Esophagus mucosa (tissue), 1 donor: ENCODE results near the gene PON2. TPM values are rescaled to one million over a fixed set of nuclear protein-coding genes. Genes with fewer than 3 reads are reported as not detected.

Experiments used
- ATAC-seq: fragments of 200-7000 bp; cut with Tn5 transposase; one replicate; pipeline ENCODE4 v1.9.1; 2020
- total RNA-seq: library from RNA; stranded (reverse); gene quantifications from one replicate; pipeline ENCODE4 v1.2.4, GENCODE V29; 2023
- donor health status: DM: yes; HTN: yes; CAD: no.

The PON2 gene
- total RNA-seq, 1 donor from 2014 or later = 35.3 TPM

DNA sequence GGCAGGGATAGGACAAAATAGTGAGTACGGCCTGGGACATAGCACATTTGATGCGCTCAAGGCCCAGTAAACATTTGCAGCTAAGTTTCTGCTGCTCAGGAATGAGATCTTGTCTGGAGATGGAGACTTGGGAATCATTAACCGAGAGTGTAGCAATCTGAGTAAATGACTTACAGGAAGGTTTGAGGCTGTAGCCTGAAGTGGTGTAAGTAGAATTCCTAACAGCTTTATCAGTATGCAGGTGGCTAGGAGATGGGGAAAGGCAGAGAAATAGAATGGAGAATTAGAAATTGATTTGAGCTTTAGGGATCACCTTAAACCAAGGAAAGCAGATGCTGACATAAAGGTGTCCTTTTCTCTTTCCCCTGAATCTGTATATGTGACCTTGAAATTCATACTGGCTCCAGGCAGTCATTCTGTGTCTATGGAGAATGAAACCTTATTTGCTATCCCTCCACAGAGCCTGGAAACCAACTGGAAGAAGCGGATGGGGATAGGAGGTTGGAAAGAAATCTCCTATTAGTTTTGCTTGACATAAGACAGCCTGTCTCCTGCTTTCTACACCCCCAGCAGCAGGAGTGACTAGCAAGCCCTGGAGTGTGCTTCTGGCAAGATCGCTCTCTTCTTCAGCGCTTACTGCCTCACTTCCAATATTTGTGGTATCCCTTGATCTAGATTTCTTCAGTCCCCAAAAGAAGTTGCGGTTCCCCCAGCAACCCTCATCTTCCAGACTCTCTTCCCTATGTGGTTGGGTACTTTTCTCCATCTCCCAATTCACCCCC lies 6.4 kb upstream of the PON2 start:
- ATAC-seq = no peak

DNA sequence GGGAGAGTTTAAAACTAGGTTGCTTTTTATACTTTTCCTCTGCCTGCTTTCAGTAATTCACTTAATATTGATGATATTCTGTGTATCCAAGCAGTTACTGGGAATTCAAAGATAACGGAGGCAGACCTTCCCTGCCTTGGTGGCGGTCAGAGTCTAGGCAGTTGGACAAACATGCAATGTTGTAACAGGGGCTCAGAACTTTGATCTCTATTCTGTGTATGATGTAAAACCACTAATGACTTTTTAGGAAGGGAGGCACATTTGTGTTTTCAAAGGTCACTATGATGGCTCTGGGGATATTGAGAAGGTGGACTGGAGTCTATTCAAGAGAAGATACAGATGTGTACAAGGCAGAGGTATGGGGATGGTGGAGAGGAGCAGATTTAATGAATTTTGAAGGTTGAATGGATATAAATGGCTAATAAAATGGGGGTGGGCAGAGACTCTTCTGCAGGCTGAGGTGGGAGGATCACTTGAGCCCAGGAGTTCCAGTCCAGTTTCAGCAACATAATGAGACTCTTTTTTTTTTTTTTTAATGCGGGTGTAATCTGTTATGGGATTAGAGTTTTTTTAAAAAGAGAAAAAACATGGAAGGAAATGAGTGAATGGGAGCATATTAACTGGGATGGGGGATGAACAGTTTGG lies 5.7 kb upstream of the PON2 start:
- no peak for ATAC-seq

DNA sequence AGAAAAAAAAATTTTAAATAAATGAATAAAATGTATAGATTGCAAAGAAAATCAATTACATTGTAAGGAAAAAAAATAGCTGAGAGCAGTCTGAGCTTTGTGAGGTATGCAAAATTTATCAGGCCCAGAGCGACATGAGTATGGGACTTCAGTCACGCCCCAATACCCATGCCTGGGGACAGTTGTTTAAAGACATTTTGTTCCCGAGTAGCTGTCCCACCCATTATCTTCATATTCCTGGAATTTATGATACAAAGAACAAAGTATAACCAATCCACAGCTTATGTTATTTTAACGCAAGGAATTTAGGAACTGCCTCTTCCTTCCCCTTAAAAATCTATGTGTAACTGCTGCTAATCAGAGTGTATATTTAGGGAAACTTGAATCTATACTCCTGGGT lies 1.6 kb upstream of the PON2 start:
- ATAC-seq = no peak

DNA sequence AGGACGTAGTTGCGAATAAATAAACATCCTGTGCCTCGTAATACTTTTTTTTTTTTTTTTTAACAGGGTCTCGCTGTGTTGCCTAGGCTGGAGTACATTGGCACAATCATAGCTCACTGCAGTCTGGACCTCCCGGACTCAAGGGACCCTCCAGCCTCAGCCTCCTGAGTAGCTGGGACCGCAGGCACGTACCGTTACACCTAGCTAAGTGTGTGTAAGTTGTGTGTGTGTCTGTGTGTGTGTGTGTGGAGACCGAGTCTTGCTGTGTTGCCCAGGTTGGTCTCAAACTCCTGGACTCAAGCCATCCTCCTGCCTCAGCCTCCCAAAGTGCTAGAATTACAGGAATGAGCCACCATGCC lies 573 bp upstream of the PON2 start:
- no peak for ATAC-seq

DNA sequence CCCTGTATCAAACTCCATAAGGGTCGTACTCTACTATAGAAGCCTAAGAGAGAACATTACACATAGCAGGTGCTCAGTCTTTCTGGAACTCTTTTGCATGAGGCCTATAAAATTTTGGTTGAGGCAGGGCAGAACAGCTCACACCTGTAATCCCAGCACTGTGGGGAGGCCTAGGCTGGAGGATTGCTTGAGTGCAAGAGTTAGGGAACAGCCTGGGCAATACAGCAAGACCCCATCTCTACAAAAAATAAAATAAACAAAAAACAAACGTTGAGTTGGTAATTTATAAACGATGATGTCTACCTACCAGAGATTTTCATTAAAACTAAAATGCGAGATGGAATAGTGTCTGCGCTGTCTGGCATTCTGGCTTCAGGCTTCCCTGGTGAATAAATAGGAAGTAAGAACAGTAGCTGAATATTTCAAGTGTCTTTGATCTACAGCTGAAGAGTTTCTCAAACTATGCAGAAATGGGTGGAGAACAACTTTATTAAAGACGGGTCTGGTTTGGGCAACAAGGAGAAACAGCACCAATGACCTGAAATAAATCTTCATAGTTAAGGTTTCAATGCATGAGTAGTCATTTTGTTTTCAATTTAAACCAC lies 774 bp downstream of the PON2 start:
- no peak for ATAC-seq

DNA sequence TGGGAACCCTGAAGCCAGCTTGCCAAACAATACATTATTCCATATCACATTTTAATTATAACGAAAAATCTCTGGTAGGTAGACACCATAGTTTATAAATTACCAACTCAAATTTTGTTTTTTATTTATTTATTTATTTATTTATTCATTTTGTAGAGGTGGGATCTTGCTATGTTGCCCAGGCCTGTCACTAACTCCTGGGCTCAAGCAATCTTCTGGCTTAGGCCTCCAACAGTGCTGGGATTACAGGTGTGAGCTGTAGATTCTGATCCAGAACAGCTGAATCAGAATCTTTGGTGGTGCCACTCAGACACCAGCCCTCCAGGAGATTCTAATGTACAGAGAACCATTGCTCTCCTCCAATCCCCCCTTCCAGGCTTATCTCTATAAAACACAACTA lies 1.7 kb downstream of the PON2 start:
- no peak for ATAC-seq

DNA sequence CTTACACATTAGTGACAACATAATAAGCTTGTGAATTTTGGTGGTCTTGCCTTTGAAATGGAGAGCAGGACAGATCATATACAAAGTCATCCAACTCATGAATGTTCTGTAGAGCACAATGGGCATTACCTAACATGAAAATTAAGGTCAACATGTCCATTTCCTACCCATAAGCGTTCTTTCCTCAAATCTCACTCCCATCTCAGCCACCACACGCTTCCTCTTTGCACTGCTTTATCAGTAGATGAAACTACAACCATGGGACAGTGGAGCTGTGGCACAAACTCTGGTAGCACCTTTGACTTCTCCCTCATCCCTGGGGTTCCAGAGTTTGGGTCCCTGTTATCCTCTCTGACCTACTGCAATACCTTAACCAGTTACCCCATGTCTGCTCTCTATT lies 2.2 kb downstream of the PON2 start:
- ATAC-seq = no peak

DNA sequence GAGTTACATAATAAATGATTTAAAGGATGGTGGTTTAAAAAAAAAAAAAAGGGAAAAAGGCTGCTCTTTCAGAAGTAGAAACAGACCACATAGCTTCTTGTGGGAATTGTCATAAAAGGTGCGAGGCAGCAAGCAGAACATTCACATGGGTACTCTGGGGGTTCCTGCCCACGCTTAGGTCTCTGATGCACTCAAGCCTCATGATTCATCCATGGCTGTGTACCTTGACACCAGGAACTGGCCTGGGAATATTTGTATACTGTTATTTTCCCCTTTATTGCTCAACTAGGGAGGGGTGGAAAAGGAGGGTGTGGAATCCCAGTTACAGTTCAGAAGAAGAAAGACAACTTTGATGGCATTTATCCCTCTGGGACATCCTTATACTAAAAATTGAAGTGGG lies 4.0 kb downstream of the PON2 start:
- peak; percentile 59 for ATAC-seq

DNA sequence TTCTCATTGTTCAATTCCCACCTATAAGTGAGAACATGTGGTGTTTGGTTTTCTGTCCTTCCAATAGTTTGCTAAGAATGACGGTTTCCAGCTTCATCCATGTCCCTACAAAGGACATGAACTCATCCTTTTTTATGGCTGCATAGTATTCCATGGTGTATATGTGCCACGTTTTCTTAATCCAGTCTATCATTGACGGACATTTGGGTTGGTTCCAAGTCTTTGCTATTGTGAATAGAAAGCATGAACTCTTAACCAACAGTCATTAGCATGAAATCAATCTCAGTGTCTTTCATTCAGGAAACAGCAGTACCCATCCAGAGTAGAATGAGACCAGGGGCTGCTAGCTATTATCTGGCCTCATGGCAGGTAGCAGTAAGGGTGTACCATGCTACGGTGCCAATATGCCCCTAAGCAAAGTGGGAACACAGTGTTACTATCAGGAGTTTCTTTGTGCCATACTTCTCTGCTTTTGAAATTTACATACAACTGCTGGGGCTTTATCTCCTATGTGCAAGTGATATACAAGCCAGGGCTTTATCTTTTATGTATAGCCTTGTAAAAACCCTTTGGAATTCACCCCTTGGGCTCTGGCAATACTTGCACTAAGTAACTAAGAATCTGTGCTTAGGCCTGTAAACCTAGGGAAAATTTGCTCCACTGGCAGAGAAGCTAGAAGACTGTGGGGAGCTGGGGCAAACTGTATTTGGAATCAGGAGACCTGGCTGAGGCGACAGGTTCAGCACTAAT lies 5.4 kb downstream of the PON2 start:
- no peak for ATAC-seq

DNA sequence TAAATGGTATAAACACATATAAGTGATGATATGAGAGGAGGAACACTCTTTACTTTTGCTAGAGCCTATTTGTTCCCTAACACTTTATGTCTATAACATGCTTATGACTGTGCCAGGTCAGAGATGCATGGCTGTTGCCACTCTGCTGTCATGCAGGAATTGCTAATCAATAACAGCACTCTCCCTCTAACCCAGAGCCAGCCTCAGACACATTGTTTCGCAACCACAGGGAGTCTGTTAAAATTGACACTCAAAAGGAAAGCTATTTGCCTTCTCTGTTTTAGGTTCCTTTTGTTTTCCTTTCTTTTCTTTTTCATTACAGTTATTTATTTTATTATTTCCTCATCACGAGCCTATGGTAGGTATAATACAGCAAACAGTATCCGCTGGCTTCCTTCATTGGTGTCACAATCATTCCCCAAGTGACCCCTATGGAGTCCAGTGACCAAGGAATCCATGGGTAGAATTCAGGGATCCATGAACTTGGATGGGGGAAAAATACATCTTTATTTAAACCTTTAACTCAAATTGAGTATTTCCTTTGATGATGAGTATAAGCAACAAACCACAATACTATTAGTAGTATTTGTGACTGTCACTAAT lies 6.8 kb downstream of the PON2 start:
- no peak for ATAC-seq

DNA sequence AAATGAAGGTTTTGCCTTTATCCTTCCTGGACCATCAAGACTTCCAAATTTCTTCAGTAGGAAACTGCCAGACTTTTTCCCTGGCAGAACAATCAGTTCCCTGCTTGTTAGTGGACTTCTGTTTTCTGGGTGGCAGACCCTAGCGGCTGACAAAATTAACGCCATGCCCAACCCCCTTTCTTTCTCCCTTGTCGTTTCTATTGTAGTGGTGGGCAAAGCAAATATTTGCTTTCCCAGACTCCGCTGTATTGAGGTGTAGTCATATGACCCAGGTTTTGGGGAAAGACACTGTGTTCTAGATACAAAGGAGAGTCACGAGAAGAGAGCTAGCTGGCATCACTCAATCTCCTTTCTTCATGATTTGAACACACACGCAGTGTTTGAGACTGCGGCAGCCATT lies 7.7 kb downstream of the PON2 start:
- ATAC-seq = no peak

DNA sequence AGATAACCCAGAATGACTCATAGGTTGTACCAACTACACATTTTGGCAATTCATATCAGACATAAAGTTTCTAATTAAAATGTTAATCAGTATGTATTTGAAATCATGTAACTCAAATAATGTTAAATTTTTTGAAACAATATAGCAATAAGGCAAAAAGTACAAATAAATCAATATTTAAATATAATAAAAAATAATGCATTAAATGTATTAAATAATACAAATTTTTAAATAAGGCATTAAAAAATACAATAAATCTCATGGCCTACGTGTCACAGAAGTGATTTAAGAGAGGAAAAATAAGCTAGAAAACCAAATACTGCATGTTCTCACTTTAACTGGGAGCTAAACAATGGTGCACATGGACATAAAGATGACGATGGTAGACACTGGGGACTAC lies 9.1 kb downstream of the PON2 start:
- no peak for ATAC-seq

DNA sequence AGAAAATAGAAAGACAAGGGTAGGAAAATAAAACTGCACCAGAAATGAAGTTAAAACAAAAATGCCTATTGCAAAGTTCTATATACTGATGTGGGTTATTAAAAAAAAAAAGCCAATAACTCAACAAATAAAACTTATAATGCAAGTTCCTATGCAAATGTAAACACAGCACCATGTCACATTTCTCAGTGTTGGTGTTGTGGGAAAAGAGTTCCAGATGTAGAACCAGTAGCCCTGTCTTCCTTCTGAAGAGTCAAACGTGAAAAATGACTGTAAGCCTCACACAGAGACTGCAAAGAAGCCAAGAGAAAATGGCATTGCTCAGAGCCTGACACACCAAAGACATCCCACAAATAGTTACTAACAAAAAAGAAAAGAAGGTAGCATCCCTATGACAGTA lies 10.1 kb downstream of the PON2 start:
- ATAC-seq = no peak

DNA sequence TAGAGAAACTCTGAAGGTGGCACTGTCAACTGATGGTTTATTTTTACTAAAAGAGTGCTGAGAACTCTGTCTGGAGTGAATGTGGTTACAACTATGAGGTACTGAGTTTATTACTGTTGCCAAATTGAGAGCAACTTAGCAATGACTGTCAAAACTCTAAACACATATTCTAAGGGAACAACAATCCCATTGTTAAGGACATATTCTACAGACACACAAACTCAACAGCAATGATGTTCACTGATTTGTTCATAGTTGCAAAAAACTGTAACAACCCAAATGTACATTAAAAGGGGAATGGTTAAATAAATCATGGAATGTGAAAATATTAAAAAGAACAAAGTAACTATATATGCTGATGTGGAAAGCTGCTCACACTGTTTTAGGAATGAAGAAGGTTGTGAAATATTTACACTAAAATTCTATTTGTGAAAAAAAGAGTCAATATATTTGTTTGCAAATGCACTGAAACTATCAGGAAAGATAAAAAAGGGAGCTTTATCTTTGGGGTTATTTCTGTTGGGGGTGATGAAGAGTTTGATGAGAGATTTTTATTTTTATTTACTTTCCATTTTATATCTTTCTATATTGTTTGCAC lies 12.9 kb downstream of the PON2 start:
- no peak for ATAC-seq

DNA sequence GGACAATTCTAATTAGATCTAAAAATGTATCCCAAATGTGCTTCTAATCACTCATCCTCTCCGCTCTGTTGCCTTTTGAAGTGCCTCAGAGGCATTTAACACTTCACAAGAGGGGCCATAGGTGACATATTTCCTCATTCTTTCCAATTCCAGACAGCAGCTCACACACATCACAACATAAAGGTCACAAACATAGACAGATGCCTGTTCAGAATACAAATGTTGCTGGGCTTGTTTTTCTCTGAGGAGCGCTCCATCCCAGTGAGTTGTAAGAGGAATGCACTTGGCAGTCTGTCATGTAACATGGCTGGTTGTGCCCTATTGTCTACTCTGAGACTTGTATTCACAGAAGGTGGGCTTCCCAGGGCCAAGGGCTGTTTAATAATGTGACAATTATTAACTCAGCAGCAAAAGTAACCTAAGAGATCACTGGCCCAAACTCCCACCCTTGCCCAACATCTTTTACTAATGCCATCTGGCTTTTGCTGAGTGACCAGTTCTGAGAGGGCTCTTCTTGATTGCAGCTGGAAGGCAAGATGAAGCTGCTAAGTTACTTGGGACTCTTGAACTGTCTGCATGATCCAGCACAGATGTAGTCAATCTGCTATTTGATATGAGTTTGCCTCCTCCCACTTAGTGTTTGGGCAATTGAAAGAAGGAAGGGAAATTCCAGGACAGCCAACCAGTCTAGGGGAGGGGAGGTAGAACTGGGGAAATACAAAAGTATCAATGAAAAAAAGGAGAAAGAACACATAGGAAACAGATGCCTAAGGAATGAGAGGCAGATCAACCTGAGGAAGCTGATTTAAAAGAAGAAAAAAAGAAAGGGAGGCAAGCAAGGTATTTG lies 13.6 kb downstream of the PON2 start:
- no peak for ATAC-seq

DNA sequence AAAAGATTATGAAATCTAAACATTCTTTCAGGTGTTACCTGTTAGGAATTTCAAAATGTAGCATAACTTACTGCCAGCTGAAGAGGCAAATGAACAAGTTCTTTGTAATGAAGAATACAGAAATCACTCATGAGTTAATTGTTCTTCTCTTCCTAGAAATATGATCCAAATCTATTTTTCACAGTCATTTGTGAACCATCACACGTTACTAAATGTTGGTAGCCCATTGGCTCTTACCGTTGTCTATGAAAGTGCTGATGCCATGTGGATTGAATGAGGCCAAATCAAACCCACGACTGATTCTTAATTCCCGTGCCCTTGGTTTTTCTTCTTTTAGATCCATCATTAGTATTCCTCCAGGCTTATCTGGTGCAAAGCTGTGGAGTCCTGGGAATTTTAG lies 22.8 kb downstream of the PON2 start:
- no peak for ATAC-seq

DNA sequence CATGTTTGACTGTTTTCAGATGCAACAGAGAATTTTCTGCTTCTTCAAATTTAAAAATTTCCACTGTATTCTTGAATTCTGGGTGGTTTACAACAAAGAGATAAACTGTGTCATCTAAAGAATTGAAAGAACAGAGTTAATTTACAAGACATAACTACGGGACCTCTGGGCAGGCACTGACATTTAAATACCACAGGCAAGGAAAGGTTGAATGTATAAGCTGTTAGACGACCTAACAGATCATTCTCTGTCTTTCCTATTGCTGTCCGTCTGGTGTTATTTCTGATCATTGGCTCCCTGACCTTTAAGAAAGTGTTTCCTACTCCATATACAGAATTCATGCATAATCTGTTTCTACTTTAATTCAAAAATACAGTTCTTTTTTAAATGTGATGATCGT lies 23.2 kb downstream of the PON2 start:
- ATAC-seq = no peak

DNA sequence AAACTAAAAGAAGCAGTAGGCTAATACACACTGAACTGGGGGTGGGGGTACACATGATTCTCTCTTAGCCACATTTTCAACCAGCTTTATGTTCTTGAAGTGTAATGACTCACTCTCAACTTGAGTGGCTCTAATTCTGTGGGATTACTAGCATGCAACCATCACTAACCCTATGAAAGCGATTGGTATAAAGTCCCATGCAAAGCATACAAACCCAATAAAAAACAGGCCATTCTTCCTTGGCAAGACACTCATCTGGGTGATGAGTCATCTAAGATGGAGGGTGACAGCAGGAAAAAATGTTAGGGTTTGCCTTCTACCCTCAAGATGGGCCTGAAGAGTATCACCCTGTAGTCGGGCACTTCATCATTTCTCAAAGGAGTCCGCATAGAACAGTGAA lies 23.8 kb downstream of the PON2 start:
- ATAC-seq = peak; percentile 49

DNA sequence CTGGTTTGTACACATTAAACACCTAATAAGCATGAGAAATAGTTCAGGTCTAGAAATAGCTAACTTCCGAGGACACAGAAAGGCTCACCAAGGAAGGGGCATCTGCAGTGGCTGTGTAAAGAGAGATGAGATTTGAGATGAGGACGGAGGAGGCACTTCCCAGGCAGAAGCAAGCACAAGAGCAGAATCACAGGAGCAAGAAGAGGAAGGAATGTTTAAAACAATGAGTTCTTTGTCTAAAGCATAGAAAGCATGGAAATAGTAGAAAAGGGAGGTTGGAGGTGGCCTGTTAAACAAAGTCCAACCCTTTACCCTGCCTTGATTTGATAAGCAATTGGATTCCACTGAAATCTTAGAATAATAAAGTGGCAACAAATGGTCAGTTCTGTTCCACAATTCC lies 27.1 kb downstream of the PON2 start:
- ATAC-seq = no peak

DNA sequence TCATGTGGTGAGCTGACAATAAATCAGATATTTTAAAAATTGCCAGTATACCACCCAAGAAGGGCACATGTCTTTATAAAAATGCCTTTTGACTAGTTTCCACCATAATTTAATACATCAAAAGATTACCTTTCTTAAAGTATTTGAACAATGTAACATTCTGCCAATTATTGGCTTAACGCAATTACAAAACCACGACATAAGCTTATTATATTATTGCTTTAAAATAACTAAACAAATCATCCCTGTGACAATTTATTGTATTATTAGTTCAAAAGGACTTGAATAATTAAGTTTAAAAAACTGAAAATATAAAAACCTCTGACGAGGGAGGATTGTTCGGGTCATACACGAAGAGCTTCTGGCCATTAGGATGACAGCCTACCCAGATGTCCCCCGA lies 29.0 kb downstream of the PON2 start:
- no peak for ATAC-seq

DNA sequence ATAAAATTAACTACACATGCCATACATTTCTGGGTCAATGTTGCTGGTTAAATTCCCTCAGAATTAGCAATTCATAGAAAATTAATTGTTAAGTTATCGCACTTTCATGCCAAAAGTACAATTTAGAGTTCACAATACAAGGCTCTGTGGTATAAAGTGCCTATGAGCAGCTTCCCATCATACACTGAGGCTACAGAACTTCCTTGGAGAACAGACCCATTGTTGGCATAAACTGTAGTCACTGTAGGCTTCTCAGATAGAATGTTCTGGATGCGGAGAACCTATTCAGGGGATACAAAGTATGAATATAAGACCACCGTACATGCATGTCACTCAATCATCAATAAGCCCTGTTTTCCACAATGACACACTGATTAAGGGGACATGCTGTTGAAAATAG lies 29.6 kb downstream of the PON2 start:
- no peak for ATAC-seq
